Astrocyte (in vitro differentiated cells and primary cell): ENCODE results near the gene CACNA2D1. TPM values are rescaled to one million over a fixed set of nuclear protein-coding genes. Genes with fewer than 3 reads are reported as not detected.

ENCODE experiments used
- DNase-seq: peaks from one replicate; pipeline ENCODE4 v3.0.0-alpha.2; 2010; ENCODE audit warnings: low read depth
- FAIRE-seq: peaks from 2 replicates; lab custom pipeline; 2011; peaks lifted over from hg19 to GRCh38; lab: Jason Lieb, UNC
- H2AFZ ChIP-seq: 2 replicates; pipeline ENCODE4 v1.6.0; 2012; ENCODE audit warnings: low read depth, low read length, inconsistent platforms
- H3K27ac ChIP-seq: 2 replicates; pipeline ENCODE4 v1.5.1; 2011; ENCODE audit warnings: low read depth, low read length, inconsistent platforms
- H3K27me3 ChIP-seq: 2 replicates; pipeline ENCODE4 v1.6.0; 2011; ENCODE audit warnings: low read length, inconsistent platforms; ENCODE audit not compliant: insufficient read depth
- H3K36me3 ChIP-seq: 2 replicates; pipeline ENCODE4 v1.5.1; 2011; ENCODE audit warnings: low read length, inconsistent platforms; ENCODE audit not compliant: insufficient read depth
- H3K4me1 ChIP-seq: 2 replicates; pipeline ENCODE4 v1.5.1; 2011; ENCODE audit warnings: low read length, inconsistent platforms; ENCODE audit not compliant: insufficient read depth
- H3K4me2 ChIP-seq: 2 replicates; pipeline ENCODE4 v1.6.0; 2012; ENCODE audit warnings: low read length, inconsistent platforms
- H3K4me3 ChIP-seq: 2 replicates; pipeline ENCODE4 v1.5.1; 2011; ENCODE audit warnings: low read depth, mild to moderate bottlenecking, low read length, inconsistent platforms; ENCODE audit not compliant: insufficient read depth
- H3K79me2 ChIP-seq: 2 replicates; pipeline ENCODE4 v1.6.0; 2012; ENCODE audit warnings: mild to moderate bottlenecking, low read length, inconsistent platforms; ENCODE audit not compliant: insufficient read depth
- H3K9ac ChIP-seq: 2 replicates; pipeline ENCODE4 v1.6.0; 2012; ENCODE audit warnings: mild to moderate bottlenecking, low read length, inconsistent platforms
- H3K9me3 ChIP-seq: 2 replicates; pipeline ENCODE4 v1.5.1; 2012; ENCODE audit warnings: low read depth, mild to moderate bottlenecking, low read length, inconsistent platforms; ENCODE audit not compliant: insufficient read depth
- H4K20me1 ChIP-seq: 2 replicates; pipeline ENCODE4 v1.6.0; 2012; ENCODE audit warnings: low read length, inconsistent platforms; ENCODE audit not compliant: insufficient read depth
- H3K27ac Mint-ChIP-seq: one replicate; pipeline ENCODE4 v1.8.0; 2021; ENCODE audit warnings: mild to moderate bottlenecking, mixed read lengths; ENCODE audit not compliant: unreplicated experiment
- H3K27me3 Mint-ChIP-seq: one replicate; pipeline ENCODE4 v1.8.0; 2021; ENCODE audit warnings: low read depth, mixed read lengths; ENCODE audit not compliant: unreplicated experiment
- H3K36me3 Mint-ChIP-seq: one replicate; pipeline ENCODE4 v1.8.0; 2021; ENCODE audit warnings: low read depth, mixed read lengths; ENCODE audit not compliant: unreplicated experiment
- H3K4me1 Mint-ChIP-seq: one replicate; pipeline ENCODE4 v1.8.0; 2021; ENCODE audit warnings: low read depth, mixed read lengths; ENCODE audit not compliant: unreplicated experiment
- H3K4me3 Mint-ChIP-seq: one replicate; pipeline ENCODE4 v1.8.0; 2021; ENCODE audit warnings: mild to moderate bottlenecking, moderate library complexity, mixed read lengths; ENCODE audit not compliant: unreplicated experiment
- H3K9me3 Mint-ChIP-seq: one replicate; pipeline ENCODE4 v1.8.0; 2021; ENCODE audit warnings: mild to moderate bottlenecking, mixed read lengths; ENCODE audit not compliant: unreplicated experiment
- CTCF ChIP-seq: IDR thresholded peaks from 2 replicates; pipeline ENCODE4 v1.5.1; 2011; ENCODE audit warnings: low read depth, mild to moderate bottlenecking, inconsistent platforms, low read length, moderate library complexity; ENCODE audit not compliant: insufficient read depth
- EZH2 ChIP-seq: IDR thresholded peaks from 2 replicates; pipeline ENCODE4 v1.6.1; 2012; ENCODE audit warnings: mild to moderate bottlenecking, low read length, inconsistent platforms; ENCODE audit not compliant: insufficient read depth
- total RNA-seq: library from RNA; stranded (reverse); gene quantifications from 2 replicates; pipeline ENCODE4 v1.2.1, GENCODE V29; 2021

The CACNA2D1 gene
- total RNA-seq, 1 donor from 2014 or later, result 53.4 TPM

- Histone ChIP-seq H3K4me3 (no peak overlapping the region), H3K36me3 (no peaks in the 10 kb centered on the region), H3K9ac (no peak overlapping the region), H2AFZ (no peak overlapping the region), H3K79me2 (no peaks in the 10 kb centered on the region), H3K4me1 (no peaks in the 10 kb centered on the region), H4K20me1 (no peaks in the 10 kb centered on the region), H3K4me2 (no peak overlapping the region), H3K27me3 (no peaks in the 10 kb centered on the region), H3K9me3 (no peaks in the 10 kb centered on the region), H3K27ac (no peak overlapping the region)
- no peak for DNase-seq
- H3K9me3 Mint-ChIP-seq, result peaks cover 3% of the 10 kb centered on the region
- TF ChIP-seq EZH2 (no peak), CTCF (no peak)
- peaks cover 2% of the 10 kb centered on the region for H3K36me3 Mint-ChIP-seq
- no peak overlapping the region for H3K4me3 Mint-ChIP-seq
- peaks cover 3% of the 10 kb centered on the region for H3K4me1 Mint-ChIP-seq
- H3K27me3 Mint-ChIP-seq, result no peaks in the 10 kb centered on the region
- FAIRE-seq, result no peak
- H3K27ac Mint-ChIP-seq, result no peak overlapping the region
These were observed 470.5 kb downstream of the CACNA2D1 start for GRCh38 chr7:81973117-81973516.

GRCh38 chr7:81960026-81960425, 483.6 kb downstream of the CACNA2D1 start:
- H3K27ac ChIP-seq, result no peak overlapping the region
- H3K9ac ChIP-seq, result no peak overlapping the region
- H2AFZ ChIP-seq, result no peak overlapping the region
- no peak overlapping the region for H3K4me3 Mint-ChIP-seq
- no peaks in the 10 kb centered on the region for H3K4me1 Mint-ChIP-seq
- H3K27ac Mint-ChIP-seq, result no peak overlapping the region
- peaks cover 2% of the 10 kb centered on the region for H3K36me3 Mint-ChIP-seq
- no peaks in the 10 kb centered on the region for H3K9me3 Mint-ChIP-seq
- no peak for TF ChIP-seq EZH2
- no peak for TF ChIP-seq CTCF
- DNase-seq (no peak), FAIRE-seq (no peak)
- no peak overlapping the region for H3K4me3 ChIP-seq
- H3K4me1 ChIP-seq, result peaks cover 6% of the 10 kb centered on the region
- no peaks in the 10 kb centered on the region for H4K20me1 ChIP-seq
- H3K79me2 ChIP-seq, result no peaks in the 10 kb centered on the region
- H3K27me3 Mint-ChIP-seq, result no peaks in the 10 kb centered on the region
- H3K27me3 ChIP-seq, result no peaks in the 10 kb centered on the region
- H3K36me3 ChIP-seq, result peaks cover 3% of the 10 kb centered on the region
- H3K9me3 ChIP-seq, result no peaks in the 10 kb centered on the region
- H3K4me2 ChIP-seq, result no peak overlapping the region

- Mint-ChIP-seq H3K9me3 (no peaks in the 10 kb centered on the region), H3K27me3 (no peaks in the 10 kb centered on the region), H3K27ac (no peak overlapping the region), H3K36me3 (peaks cover 2% of the 10 kb centered on the region), H3K4me1 (peaks cover 9% of the 10 kb centered on the region), H3K4me3 (no peak overlapping the region)
- Histone ChIP-seq H3K9ac (no peak overlapping the region), H3K4me1 (no peaks in the 10 kb centered on the region), H3K4me2 (no peak overlapping the region), H4K20me1 (no peaks in the 10 kb centered on the region), H3K36me3 (no peaks in the 10 kb centered on the region), H3K27me3 (no peaks in the 10 kb centered on the region), H3K9me3 (no peaks in the 10 kb centered on the region), H2AFZ (no peak overlapping the region), H3K4me3 (no peak overlapping the region), H3K27ac (no peak overlapping the region), H3K79me2 (no peaks in the 10 kb centered on the region)
- FAIRE-seq (no peak), DNase-seq (no peak)
- TF ChIP-seq CTCF, result no peak
- no peak for TF ChIP-seq EZH2
These were observed 486.1 kb downstream of the CACNA2D1 start for GRCh38 chr7:81957517-81957916.
